ENCODE data around the gene SESN1. TPM values are rescaled to one million over a fixed set of nuclear protein-coding genes. Genes with fewer than 3 reads are reported as not detected.

SESN1 gene
- total RNA-seq, 1 donor from 2014 or later = 40.8 TPM

DNA sequence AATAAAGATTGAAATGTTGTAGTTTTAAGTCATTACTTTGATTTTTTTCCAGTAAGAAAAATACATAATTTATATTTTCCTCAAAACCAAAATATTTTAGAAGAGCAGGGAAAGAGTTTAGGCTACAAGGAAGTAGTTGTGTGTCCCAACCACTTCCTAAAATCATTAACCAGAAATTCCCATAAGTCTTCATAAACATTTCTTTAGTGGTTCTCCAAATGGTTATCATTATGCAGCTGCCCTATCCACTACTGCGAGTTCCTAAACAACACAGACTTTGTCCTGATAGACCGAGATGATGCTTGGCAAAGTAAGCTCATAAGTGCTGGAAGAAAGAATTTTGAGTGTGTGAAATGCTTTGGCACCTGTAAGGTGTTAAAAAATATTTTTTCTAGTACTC, 152.8 kb downstream of the SESN1 start:
- H3K27me3 Mint-ChIP-seq (ENCODE audit: insufficient read depth, low read depth) = peaks cover 3% of the 10 kb centered on the region
- no peaks in the 10 kb centered on the region for H4K20me1 ChIP-seq (ENCODE audit: low read depth)
- no peak overlapping the region for H3K4me3 Mint-ChIP-seq
- no peaks in the 10 kb centered on the region for H3K9me3 Mint-ChIP-seq
- no peaks in the 10 kb centered on the region for H3F3A ChIP-seq (ENCODE audit: low read depth)
- no peak overlapping the region for H3K9ac ChIP-seq
- H3K4me1 ChIP-seq = no peaks in the 10 kb centered on the region
- TF ChIP-seq EZH2 (IDR thresholded peaks at IDR 0.05) (no peak), EZH2phosphoT487 (IDR thresholded peaks at IDR 0.05) (no peak)
- TF ChIP-seq, protein P1, sequence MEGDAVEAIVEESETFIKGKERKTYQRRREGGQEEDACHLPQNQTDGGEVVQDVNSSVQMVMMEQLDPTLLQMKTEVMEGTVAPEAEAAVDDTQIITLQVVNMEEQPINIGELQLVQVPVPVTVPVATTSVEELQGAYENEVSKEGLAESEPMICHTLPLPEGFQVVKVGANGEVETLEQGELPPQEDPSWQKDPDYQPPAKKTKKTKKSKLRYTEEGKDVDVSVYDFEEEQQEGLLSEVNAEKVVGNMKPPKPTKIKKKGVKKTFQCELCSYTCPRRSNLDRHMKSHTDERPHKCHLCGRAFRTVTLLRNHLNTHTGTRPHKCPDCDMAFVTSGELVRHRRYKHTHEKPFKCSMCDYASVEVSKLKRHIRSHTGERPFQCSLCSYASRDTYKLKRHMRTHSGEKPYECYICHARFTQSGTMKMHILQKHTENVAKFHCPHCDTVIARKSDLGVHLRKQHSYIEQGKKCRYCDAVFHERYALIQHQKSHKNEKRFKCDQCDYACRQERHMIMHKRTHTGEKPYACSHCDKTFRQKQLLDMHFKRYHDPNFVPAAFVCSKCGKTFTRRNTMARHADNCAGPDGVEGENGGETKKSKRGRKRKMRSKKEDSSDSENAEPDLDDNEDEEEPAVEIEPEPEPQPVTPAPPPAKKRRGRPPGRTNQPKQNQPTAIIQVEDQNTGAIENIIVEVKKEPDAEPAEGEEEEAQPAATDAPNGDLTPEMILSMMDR (IDR thresholded peaks at IDR 0.05) = no peak
- no peaks in the 10 kb centered on the region for H3K27me3 ChIP-seq
- no peak overlapping the region for H3K27ac ChIP-seq
- no peak overlapping the region for H3K4me3 ChIP-seq
- no peaks in the 10 kb centered on the region for H3K79me2 ChIP-seq (ENCODE audit: low read depth)
- no peak for DNase-seq (ENCODE audit: low spot score)
- H3K36me3 ChIP-seq = no peaks in the 10 kb centered on the region
- peaks cover 2% of the 10 kb centered on the region for H3K36me3 Mint-ChIP-seq
- no peak overlapping the region for H3K27ac Mint-ChIP-seq
- no peak overlapping the region for H2AFZ ChIP-seq (replicated peaks)
- H3K9me3 ChIP-seq (ENCODE audit: low read depth) = no peaks in the 10 kb centered on the region
- H3K4me2 ChIP-seq = no peak overlapping the region
- H3K4me1 Mint-ChIP-seq = peaks cover 21% of the 10 kb centered on the region

DNA sequence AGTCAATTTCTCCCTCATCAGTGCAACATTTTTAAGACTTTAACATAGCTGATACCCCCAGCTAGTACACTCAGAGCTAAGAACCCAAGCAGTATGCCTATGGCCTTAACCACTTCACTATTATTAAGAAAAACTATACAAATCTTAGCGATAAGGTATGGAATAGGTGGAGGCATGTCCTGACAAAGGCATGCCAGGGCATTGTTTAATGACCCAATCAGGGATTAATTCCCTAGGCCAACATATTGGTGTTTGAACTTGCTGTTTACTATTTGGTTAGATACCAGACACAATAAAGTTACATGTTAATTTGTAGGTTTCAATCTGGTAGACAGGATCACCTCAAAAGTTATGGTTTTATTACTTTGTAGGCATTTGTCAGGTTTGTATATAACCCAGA, 153.4 kb downstream of the SESN1 start:
- Histone ChIP-seq H4K20me1 (ENCODE audit: low read depth) (no peaks in the 10 kb centered on the region), H3K4me1 (no peaks in the 10 kb centered on the region), H3K27ac (no peak overlapping the region), H3K9ac (no peak overlapping the region), H3K4me3 (no peak overlapping the region), H3K36me3 (no peaks in the 10 kb centered on the region), H3F3A (ENCODE audit: low read depth) (no peaks in the 10 kb centered on the region), H3K9me3 (ENCODE audit: low read depth) (no peaks in the 10 kb centered on the region), H3K79me2 (ENCODE audit: low read depth) (no peaks in the 10 kb centered on the region), H3K4me2 (no peak overlapping the region), H2AFZ (replicated peaks) (no peak overlapping the region), H3K27me3 (no peaks in the 10 kb centered on the region)
- no peaks in the 10 kb centered on the region for H3K9me3 Mint-ChIP-seq
- peaks cover 3% of the 10 kb centered on the region for H3K27me3 Mint-ChIP-seq (ENCODE audit: insufficient read depth, low read depth)
- H3K36me3 Mint-ChIP-seq = peaks cover 2% of the 10 kb centered on the region
- TF ChIP-seq, protein P1 (IDR thresholded peaks at IDR 0.05) = no peak
- TF ChIP-seq EZH2 (IDR thresholded peaks at IDR 0.05) = no peak
- TF ChIP-seq EZH2phosphoT487 (IDR thresholded peaks at IDR 0.05) = no peak
- H3K27ac Mint-ChIP-seq = no peak overlapping the region
- no peak for DNase-seq (ENCODE audit: low spot score)
- H3K4me3 Mint-ChIP-seq = no peak overlapping the region
- peaks cover 18% of the 10 kb centered on the region for H3K4me1 Mint-ChIP-seq

DNA sequence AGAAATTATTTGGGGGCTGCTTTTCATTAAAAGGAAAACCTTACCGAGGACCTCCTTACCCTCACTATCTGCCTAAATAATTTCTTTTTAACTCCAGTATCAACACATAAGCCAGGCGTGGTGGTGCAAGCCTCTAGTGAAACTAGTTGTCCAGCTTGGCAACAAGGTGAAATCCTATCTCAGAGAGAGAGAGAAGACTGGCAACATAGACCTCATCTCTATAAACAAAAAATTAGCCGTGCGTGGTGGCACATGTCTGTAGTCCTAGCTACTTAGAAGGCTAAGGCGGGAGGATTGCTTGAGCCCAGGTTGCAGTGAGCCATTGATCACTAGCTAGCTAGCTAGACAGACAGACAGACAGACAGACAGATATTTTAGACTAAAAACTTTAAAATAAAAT, 153.9 kb downstream of the SESN1 start:
- Histone ChIP-seq H3F3A (ENCODE audit: low read depth) (no peaks in the 10 kb centered on the region), H3K79me2 (ENCODE audit: low read depth) (no peaks in the 10 kb centered on the region), H3K36me3 (no peaks in the 10 kb centered on the region), H3K4me1 (no peaks in the 10 kb centered on the region), H3K27me3 (no peaks in the 10 kb centered on the region), H3K4me3 (no peak overlapping the region), H3K9ac (no peak overlapping the region), H2AFZ (replicated peaks) (no peak overlapping the region), H4K20me1 (ENCODE audit: low read depth) (no peaks in the 10 kb centered on the region), H3K4me2 (no peak overlapping the region), H3K27ac (no peak overlapping the region), H3K9me3 (ENCODE audit: low read depth) (no peaks in the 10 kb centered on the region)
- TF ChIP-seq EZH2 (IDR thresholded peaks at IDR 0.05) (no peak), EZH2phosphoT487 (IDR thresholded peaks at IDR 0.05) (no peak)
- TF ChIP-seq, protein P1 (IDR thresholded peaks at IDR 0.05) = no peak
- no peak overlapping the region for H3K4me3 Mint-ChIP-seq
- H3K9me3 Mint-ChIP-seq = no peaks in the 10 kb centered on the region
- H3K27ac Mint-ChIP-seq = no peak overlapping the region
- no peak for DNase-seq (ENCODE audit: low spot score)
- H3K27me3 Mint-ChIP-seq (ENCODE audit: insufficient read depth, low read depth) = peaks cover 3% of the 10 kb centered on the region
- peaks cover 2% of the 10 kb centered on the region for H3K36me3 Mint-ChIP-seq
- H3K4me1 Mint-ChIP-seq = peaks cover 13% of the 10 kb centered on the region

Data from neural progenitor cell (in vitro differentiated cells).